Measurements from ENCODE around the gene CREB3L1.

Gene CREB3L1

GRCh38 chr11:46315783-46316563 lies 38.5 kb downstream of the CREB3L1 start:
- FAIRE-seq = no peak
- no peak for DNase-seq (ENCODE audit: insufficient read length, low spot score)

GRCh38 chr11:46319074-46319453 lies 41.6 kb downstream of the CREB3L1 start:
- DNase-seq (ENCODE audit: insufficient read length, low spot score) = no peak
- no peak for FAIRE-seq

- no peak for FAIRE-seq
- DNase-seq (ENCODE audit: insufficient read length, low spot score) = no peak
These were observed 44.3 kb downstream of the CREB3L1 start for GRCh38 chr11:46321757-46322156.

- FAIRE-seq (no peak), DNase-seq (ENCODE audit: insufficient read length, low spot score) (no peak)
These were observed 45.3 kb downstream of the CREB3L1 start for GRCh38 chr11:46322759-46323158.

GRCh38 chr11:46326813-46327416 lies 49.5 kb downstream of the CREB3L1 start:
- FAIRE-seq = no peak

GRCh38 chr11:46327829-46328228 lies 50.4 kb downstream of the CREB3L1 start:
- FAIRE-seq (no peak), DNase-seq (ENCODE audit: insufficient read length, low spot score) (no peak)

More at GRCh38 chr11:46326813-46327416, 49.5 kb downstream of the CREB3L1 start:
- no peak for DNase-seq (ENCODE audit: insufficient read length, low spot score)

GRCh38 chr11:46330154-46330553 lies 52.7 kb downstream of the CREB3L1 start:
- DNase-seq (ENCODE audit: insufficient read length, low spot score) = no peak
- FAIRE-seq = no peak

- FAIRE-seq (no peak), DNase-seq (ENCODE audit: insufficient read length, low spot score) (no peak)
These were observed 53.3 kb downstream of the CREB3L1 start for GRCh38 chr11:46330563-46331281.

GRCh38 chr11:46331282-46331984 lies 54.0 kb downstream of the CREB3L1 start:
- FAIRE-seq (no peak), DNase-seq (ENCODE audit: insufficient read length, low spot score) (no peak)

GRCh38 chr11:46332093-46332567 lies 54.7 kb downstream of the CREB3L1 start:
- DNase-seq (ENCODE audit: insufficient read length, low spot score) (no peak), FAIRE-seq (no peak)

- DNase-seq (ENCODE audit: insufficient read length, low spot score) (no peak), FAIRE-seq (no peak)
These were observed 55.3 kb downstream of the CREB3L1 start for GRCh38 chr11:46332568-46333393.

- DNase-seq (ENCODE audit: insufficient read length, low spot score) (no peak), FAIRE-seq (no peak)
These were observed 56.0 kb downstream of the CREB3L1 start for GRCh38 chr11:46333394-46333947.

GRCh38 chr11:46334211-46334610 lies 56.7 kb downstream of the CREB3L1 start:
- DNase-seq (ENCODE audit: insufficient read length, low spot score) (no peak), FAIRE-seq (no peak)

- FAIRE-seq (no peak), DNase-seq (ENCODE audit: insufficient read length, low spot score) (no peak)
These were observed 57.8 kb downstream of the CREB3L1 start for GRCh38 chr11:46335271-46335670.

GRCh38 chr11:46335890-46336562 lies 58.6 kb downstream of the CREB3L1 start:
- DNase-seq (ENCODE audit: insufficient read length, low spot score) (no peak), FAIRE-seq (no peak)

- DNase-seq (ENCODE audit: insufficient read length, low spot score) = no peak
These were observed 59.2 kb downstream of the CREB3L1 start for GRCh38 chr11:46336563-46337180.

GRCh38 chr11:46337626-46338345 lies 60.3 kb downstream of the CREB3L1 start:
- DNase-seq (ENCODE audit: insufficient read length, low spot score) = no peak
- no peak for FAIRE-seq

More at GRCh38 chr11:46336563-46337180, 59.2 kb downstream of the CREB3L1 start:
- no peak for FAIRE-seq

GRCh38 chr11:46338636-46338987 lies 61.1 kb downstream of the CREB3L1 start:
- DNase-seq (ENCODE audit: insufficient read length, low spot score) = no peak
- no peak for FAIRE-seq

Measured in GM19239 (cell line).